GM12892 (cell line): ENCODE measurements around the gene SAYSD1.

Source experiments
- POLR2A ChIP-seq: IDR thresholded peaks from 2 replicates; pipeline ENCODE4 v1.6.1; 2011; ENCODE audit warnings: low read depth, low read length, control low read depth
- POLR2AphosphoS5 ChIP-seq: IDR thresholded peaks from 2 replicates; pipeline ENCODE4 v1.6.1; 2011; ENCODE audit warnings: low read depth, low read length, control low read depth
- TAF1 ChIP-seq: IDR thresholded peaks from 2 replicates; pipeline ENCODE4 v1.6.1; 2011; ENCODE audit warnings: low read depth, mild to moderate bottlenecking, control low read depth, low read length, borderline replicate concordance

GRCh38 chr6:39080246-39080875, 34.6 kb downstream of the SAYSD1 start:
- TF ChIP-seq POLR2A (no peak), POLR2AphosphoS5 (no peak), TAF1 (no peak)
